SH-SY5Y (cell line): Measurements from ENCODE around the gene CDA.

Experiments used
- GATA2 ChIP-seq: IDR thresholded peaks from 2 replicates; pipeline ENCODE4 v1.6.1; 2011; ENCODE audit warnings: mild to moderate bottlenecking, low read depth, low read length
- GATA3 ChIP-seq: IDR thresholded peaks from 2 replicates; pipeline ENCODE4 v1.6.1; 2011; ENCODE audit warnings: low read depth, mild to moderate bottlenecking, low read length, moderate library complexity

DNA sequence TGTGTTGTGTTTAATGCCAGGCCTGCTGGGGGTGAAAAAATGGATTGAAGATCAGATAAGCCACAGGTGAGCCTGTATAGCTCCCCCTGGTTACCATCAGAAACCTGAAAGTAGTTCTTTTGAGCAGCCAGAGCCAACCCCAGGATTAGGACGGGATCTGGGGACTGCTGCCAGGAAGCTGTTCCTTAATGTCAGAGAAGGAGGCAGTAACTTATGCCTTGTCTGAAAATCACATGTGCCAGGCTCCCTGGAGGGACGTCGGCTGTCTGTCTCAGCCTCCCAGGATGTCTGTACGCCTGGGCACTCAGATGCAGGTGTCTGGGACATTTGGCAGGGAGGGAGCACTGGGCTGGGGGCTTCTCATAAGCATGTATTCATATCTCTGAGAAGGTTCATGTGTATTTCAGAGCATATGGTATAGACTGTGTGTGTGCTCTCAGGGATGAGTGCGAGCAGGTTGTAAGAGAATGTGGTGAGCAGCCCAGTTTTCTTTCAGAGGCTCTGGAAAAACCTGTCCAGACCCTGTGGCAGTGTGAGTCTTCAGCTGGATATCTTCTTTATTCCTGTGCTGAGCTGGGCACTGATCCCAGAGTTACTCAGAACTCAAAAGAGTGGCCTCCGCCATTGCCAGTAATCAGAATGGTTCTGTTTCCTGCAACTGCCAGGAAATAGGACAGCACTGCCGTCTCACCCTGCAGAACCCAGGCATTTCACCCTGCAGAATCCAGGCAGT is 33.7 kb upstream of the CDA start:
- TF ChIP-seq GATA2 (no peak), GATA3 (no peak)
